Thyroid gland (tissue), 4 donors: Measurements from ENCODE around the gene TRAPPC2B.

Experiments
- CTCF ChIP-seq, 6 experiments: fragments of 200-600 bp in 3 of 6; fragments of 450-650 bp in 3 of 6; sonication (generic) in 3 of 6; IDR thresholded peaks; one replicate each; pipeline ENCODE4 v1.5.1; 2016 to 2019; ENCODE audit warnings: antibody characterized with exemption in 6 of 6, mild to moderate bottlenecking in 2 of 6, inconsistent platforms in 1 of 6, moderate library complexity in 1 of 6
- POLR2A ChIP-seq, 2 donors: fragments of 450-650 bp; IDR thresholded peaks; one replicate each; pipeline ENCODE4 v1.6.1; 2017; ENCODE audit warnings: antibody characterized with exemption in 2 of 2, mild to moderate bottlenecking in 2 of 2, moderate library complexity in 1 of 2

- TF ChIP-seq POLR2A (IDR thresholded peaks at IDR 0.05) (no peak), CTCF (IDR thresholded peaks at IDR 0.05) (no peak)
Observed at GRCh38 chr19:57321751-57322150, 41.6 kb upstream of the TRAPPC2B start.
